H9 (cell line): ENCODE measurements around the gene PPM1J. TPM values are rescaled to one million over a fixed set of nuclear protein-coding genes. Genes with fewer than 3 reads are reported as not detected.

Experiments
- DNase-seq: peaks from one replicate; pipeline ENCODE4 v3.0.0-alpha.2; 2017
- H2AFZ ChIP-seq: one replicate; pipeline ENCODE4 v1.6.1; 2013; ENCODE audit warnings: mild to moderate bottlenecking, low read length, control low read depth, moderate library complexity
- H2AK5ac ChIP-seq: 2 replicates; pipeline ENCODE4 v1.6.1; 2013; ENCODE audit warnings: low read length, control low read depth, mixed read lengths; ENCODE audit not compliant: insufficient read length
- H2BK120ac ChIP-seq: one replicate; pipeline ENCODE4 v1.6.1; 2013; ENCODE audit warnings: low read depth, mild to moderate bottlenecking, low read length, control low read depth, inconsistent platforms; ENCODE audit not compliant: poor library complexity, severe bottlenecking
- H2BK12ac ChIP-seq: 2 replicates; pipeline ENCODE4 v1.6.1; 2013; ENCODE audit warnings: low read length, control low read depth, mixed read lengths, low read depth; ENCODE audit not compliant: insufficient read length
- H2BK15ac ChIP-seq: 2 replicates; pipeline ENCODE4 v1.6.1; 2013; ENCODE audit warnings: low read depth, low read length, control low read depth
- H2BK20ac ChIP-seq: one replicate; pipeline ENCODE4 v1.6.1; 2013; ENCODE audit warnings: low read depth, mild to moderate bottlenecking, low read length, control low read depth, inconsistent platforms; ENCODE audit not compliant: poor library complexity, severe bottlenecking
- H2BK5ac ChIP-seq: 2 replicates; pipeline ENCODE4 v1.6.1; 2013; ENCODE audit warnings: low read length, control low read depth, mixed read lengths; ENCODE audit not compliant: insufficient read length
- H3K14ac ChIP-seq: 2 replicates; pipeline ENCODE4 v1.6.1; 2013; ENCODE audit warnings: low read length, control low read depth; ENCODE audit not compliant: insufficient read depth
- H3K18ac ChIP-seq: 2 replicates; pipeline ENCODE4 v1.6.1; 2013; ENCODE audit warnings: low read depth, mild to moderate bottlenecking, mixed read lengths, low read length, control low read depth; ENCODE audit not compliant: insufficient read length
- H3K23ac ChIP-seq: 2 replicates; pipeline ENCODE4 v1.6.1; 2013; ENCODE audit warnings: low read length, control low read depth, mixed read lengths, low read depth; ENCODE audit not compliant: insufficient read length
- H3K23me2 ChIP-seq: 2 replicates; pipeline ENCODE4 v1.6.1; 2013; ENCODE audit warnings: low read depth, mild to moderate bottlenecking, mixed read lengths, low read length, control low read depth; ENCODE audit not compliant: insufficient read length, poor library complexity, severe bottlenecking
- H3K27ac ChIP-seq: 2 replicates; pipeline ENCODE4 v1.5.1; 2013; ENCODE audit warnings: low read length, control low read depth, mixed read lengths, low read depth; ENCODE audit not compliant: insufficient read length
- H3K27me3 ChIP-seq: 2 replicates; pipeline ENCODE4 v1.6.1; 2013; ENCODE audit warnings: low read length, control low read depth, inconsistent platforms; ENCODE audit not compliant: insufficient read depth
- H3K4ac ChIP-seq: 2 replicates; pipeline ENCODE4 v1.6.1; 2013; ENCODE audit warnings: low read depth, mild to moderate bottlenecking, control low read depth, inconsistent platforms, low read length, moderate library complexity
- H3K4me1 ChIP-seq: 2 replicates; pipeline ENCODE4 v1.6.1; 2013; ENCODE audit warnings: low read length, control low read depth, inconsistent platforms; ENCODE audit not compliant: insufficient read depth
- H3K4me2 ChIP-seq: 2 replicates; pipeline ENCODE4 v1.6.1; 2013; ENCODE audit warnings: low read length, control low read depth, mixed read lengths; ENCODE audit not compliant: insufficient read length, insufficient read depth
- H3K56ac ChIP-seq: 2 replicates; pipeline ENCODE4 v1.6.1; 2013; ENCODE audit warnings: low read depth, mild to moderate bottlenecking, mixed read lengths, low read length, control low read depth; ENCODE audit not compliant: insufficient read length
- H3K79me1 ChIP-seq: 2 replicates; pipeline ENCODE4 v1.6.1; 2013; ENCODE audit warnings: low read depth, mild to moderate bottlenecking, moderate library complexity, low read length, control low read depth, inconsistent platforms; ENCODE audit not compliant: insufficient read depth, poor library complexity, severe bottlenecking
- H3K79me2 ChIP-seq: 2 replicates; pipeline ENCODE4 v1.6.1; 2013; ENCODE audit warnings: low read length, control low read depth, inconsistent platforms; ENCODE audit not compliant: insufficient read depth
- H3K9ac ChIP-seq: 2 replicates; pipeline ENCODE4 v1.6.1; 2013; ENCODE audit warnings: low read length, control low read depth, mixed read lengths; ENCODE audit not compliant: insufficient read length; ENCODE audit errors: extremely low read depth
- H3K9me3 ChIP-seq: one replicate; pipeline ENCODE4 v1.6.1; 2013; ENCODE audit warnings: low read depth, low read length, inconsistent platforms; ENCODE audit not compliant: control insufficient read depth
- H3T11ph ChIP-seq: one replicate; pipeline ENCODE4 v1.6.1; 2013; ENCODE audit warnings: mild to moderate bottlenecking, low read length, control low read depth, inconsistent platforms
- H4K20me1 ChIP-seq: one replicate; pipeline ENCODE4 v1.6.1; 2013; ENCODE audit not compliant: control insufficient read depth, insufficient read length, insufficient read depth
- H4K5ac ChIP-seq: 2 replicates; pipeline ENCODE4 v1.6.1; 2013; ENCODE audit warnings: low read depth, mild to moderate bottlenecking, mixed read lengths, low read length, control low read depth; ENCODE audit not compliant: insufficient read length
- H4K8ac ChIP-seq: replicated peaks from 2 replicates; pipeline ENCODE4 v1.6.1; 2013; ENCODE audit warnings: low read length, control low read depth, mixed read lengths, low read depth; ENCODE audit not compliant: insufficient read length
- H4K91ac ChIP-seq: 2 replicates; pipeline ENCODE4 v1.6.1; 2013; ENCODE audit warnings: low read depth, mild to moderate bottlenecking, moderate library complexity, mixed read lengths, low read length, control low read depth; ENCODE audit not compliant: insufficient read length
- H3K27ac Mint-ChIP-seq, 3 experiments: 2 replicates in 2 of 3; 3 replicates in 1 of 3; pipeline ENCODE4 v1.8.0; 2020 to 2021; ENCODE audit warnings: mixed read lengths in 3 of 3, mild to moderate bottlenecking in 1 of 3, moderate library complexity in 1 of 3
- H3K27me3 Mint-ChIP-seq: 2 replicates; pipeline ENCODE4 v1.8.0; 2021; ENCODE audit warnings: low read depth, mild to moderate bottlenecking, moderate library complexity, mixed read lengths
- H3K36me3 Mint-ChIP-seq, 3 experiments: 2 replicates in 2 of 3; 3 replicates in 1 of 3; pipeline ENCODE4 v1.8.0; 2020 to 2021; ENCODE audit warnings: low read depth in 3 of 3, mixed read lengths in 3 of 3; ENCODE audit not compliant: insufficient read depth in 1 of 3
- H3K4me1 Mint-ChIP-seq, 2 experiments: 2 replicates each; pipeline ENCODE4 v1.8.0; 2020; ENCODE audit warnings: mixed read lengths in 2 of 2
- H3K4me3 Mint-ChIP-seq, 2 experiments: 2 replicates in 1 of 2; 3 replicates in 1 of 2; pipeline ENCODE4 v1.8.0; 2020 to 2021; ENCODE audit warnings: mild to moderate bottlenecking in 2 of 2, mixed read lengths in 2 of 2, moderate library complexity in 1 of 2
- H3K9me3 Mint-ChIP-seq, 2 experiments: 2 replicates in 1 of 2; 3 replicates in 1 of 2; pipeline ENCODE4 v1.8.0; 2020; ENCODE audit warnings: mild to moderate bottlenecking in 2 of 2, mixed read lengths in 2 of 2, moderate library complexity in 1 of 2
- CTCF ChIP-seq: fragments of 200-600 bp; sonication (generic); conservative IDR thresholded peaks from 3 replicates; pipeline ENCODE4 v1.8.0; 2021; ENCODE audit warnings: antibody characterized with exemption, mild to moderate bottlenecking
- WGBS: extraction: QIAGEN DNeasy Blood & Tissue Kit; methylation state at CpG from one replicate; pipeline ENCODE4 v1.1.7; 2013; ENCODE audit warnings: missing lambda C conversion rate, low lambda C conversion rate, mixed read lengths; ENCODE audit not compliant: insufficient read length; ENCODE audit errors: extremely low coverage; 5-methylcytosine and 5-hydroxymethylcytosine counted together
- total RNA-seq: library from RNA; stranded (reverse); gene quantifications from 2 replicates; pipeline ENCODE4 v1.2.1, GENCODE V29; 2021

Gene PPM1J
- total RNA-seq, 1 experiment from 2014 or later = 12.7 TPM

- Mint-ChIP-seq H3K4me3 (no peak overlapping the region), H3K27ac (peak overlapping the region in 1 of 3 experiments; percentile 5; a peak in 3 of 7 replicates), H3K36me3 (peaks cover 17 to 38% (median 36%) of the 10 kb centered on the region in 3 experiments; a peak in 6 of 7 replicates), H3K4me1 (peaks cover 12 to 13% of the 10 kb centered on the region in 2 experiments), H3K27me3 (no peaks in the 10 kb centered on the region), H3K9me3 (no peaks in the 10 kb centered on the region)
- no peak overlapping the region for H2BK20ac ChIP-seq
- WGBS = no CpG with 5 or more reads among the region's 13 CpGs
- H4K5ac ChIP-seq = no peak overlapping the region
- no peak overlapping the region for H2AK5ac ChIP-seq
- no peak overlapping the region for H3K27ac ChIP-seq
- H2BK12ac ChIP-seq = no peak overlapping the region
- no peak overlapping the region for H3T11ph ChIP-seq
- no peak overlapping the region for H3K4ac ChIP-seq
- H3K9ac ChIP-seq = no peak overlapping the region
- no peak overlapping the region for H2BK120ac ChIP-seq
- H2BK5ac ChIP-seq = no peak overlapping the region
- H3K23me2 ChIP-seq = no peaks in the 10 kb centered on the region
- H2AFZ ChIP-seq = no peak overlapping the region
- no peak overlapping the region for H3K23ac ChIP-seq
- H3K18ac ChIP-seq = no peak overlapping the region
- no peaks in the 10 kb centered on the region for H3K79me2 ChIP-seq
- no peak for DNase-seq
- H3K56ac ChIP-seq = no peak overlapping the region
- no peaks in the 10 kb centered on the region for H3K27me3 ChIP-seq
- H3K79me1 ChIP-seq = no peaks in the 10 kb centered on the region
- no peak overlapping the region for H3K4me2 ChIP-seq
- H4K91ac ChIP-seq = no peak overlapping the region
- no peak overlapping the region; the same call in 1 of the 2 replicates for H3K14ac ChIP-seq
- no peak overlapping the region for H4K8ac ChIP-seq
- no peaks in the 10 kb centered on the region for H3K4me1 ChIP-seq
- no peaks in the 10 kb centered on the region for H3K9me3 ChIP-seq
- H2BK15ac ChIP-seq = no peak overlapping the region
- H4K20me1 ChIP-seq = no peaks in the 10 kb centered on the region
- TF ChIP-seq CTCF = no peak
Observed at GRCh38 chr1:112688781-112689193, 26.3 kb downstream of the PPM1J start.
